Measurements from ENCODE around the gene IPO13. TPM values are rescaled to one million over a fixed set of nuclear protein-coding genes. Genes with fewer than 3 reads are reported as not detected.

Gene IPO13
- total RNA-seq, 2 experiments from 2014 or later, result 10.7 to 12.5 TPM

- POLR2A ChIA-PET, result no interaction called here
- H3K4me3 Mint-ChIP-seq, result no peak overlapping the region
- ATAC-seq, result no peak
These were observed 69.5 kb downstream of the IPO13 start for GRCh38 chr1:44016041-44016889.

GRCh38 chr1:44016890-44017400 is 70.2 kb downstream of the IPO13 start:
- H3K27me3 Mint-ChIP-seq, result no peaks in the 10 kb centered on the region
- no peaks in the 10 kb centered on the region for H3K9me3 Mint-ChIP-seq (ENCODE audit: low read depth)
- H3K4me3 Mint-ChIP-seq, result no peak overlapping the region
- no peak overlapping the region for H3K27ac Mint-ChIP-seq
- ATAC-seq, result no peak
- H3K36me3 Mint-ChIP-seq (ENCODE audit: low read depth), result peaks cover 3% of the 10 kb centered on the region
- DNase-seq, result no peak
- peaks cover 9% of the 10 kb centered on the region for H3K4me1 Mint-ChIP-seq
- ChIA-PET CTCF (interaction anchor here (1.8 kb wide), 1 partner anchor 20 kb away, joined by 8 read pairs; no protein-coding TSS in a partner anchor), POLR2A (no interaction called here)
- intact Hi-C loops (cut with DNase I, micrococcal nuclease), result no loop called here

More at GRCh38 chr1:44016041-44016889, 69.5 kb downstream of the IPO13 start:
- CTCF ChIA-PET, result no interaction called here
- Mint-ChIP-seq H3K27ac (no peak overlapping the region), H3K36me3 (ENCODE audit: low read depth) (no peaks in the 10 kb centered on the region), H3K4me1 (peaks cover 9% of the 10 kb centered on the region), H3K9me3 (ENCODE audit: low read depth) (no peaks in the 10 kb centered on the region), H3K27me3 (no peaks in the 10 kb centered on the region)
- intact Hi-C loops (cut with DNase I, micrococcal nuclease), result no loop called here
- no peak for DNase-seq

Other genes with a start within 250 kb of the IPO13 start
- 10 to 100 TPM; 15.8 to 20.9 TPM for gene ST3GAL3, start 239.4 kb upstream of the IPO13 start, total RNA-seq
- under 1 TPM; 0.26 to 0.48 TPM for gene ARTN, start 13.1 kb upstream of the IPO13 start, total RNA-seq
- 10 to 100 TPM; 25.2 to 30.5 TPM for gene DPH2, start 23.1 kb downstream of the IPO13 start, total RNA-seq
- 10 to 100 TPM; 39.4 to 75.6 TPM for gene ATP6V0B, start 28.0 kb downstream of the IPO13 start, total RNA-seq
- 10 to 100 TPM; 27.9 to 35.3 TPM for gene B4GALT2, start 32.3 kb downstream of the IPO13 start, total RNA-seq
- gene CCDC24, start 44.6 kb downstream of the IPO13 start, total RNA-seq, result 1 to 10 TPM; 1.2 to 2.0 TPM
- 10 to 100 TPM; 12.5 to 13.4 TPM for gene SLC6A9, start 84.5 kb downstream of the IPO13 start, total RNA-seq
- gene KLF17, start 171.9 kb downstream of the IPO13 start, total RNA-seq, result not detected
- gene KLF18, start 194.7 kb downstream of the IPO13 start, total RNA-seq, result not detected